Liver (tissue), 3 donors: ENCODE measurements around the gene ATXN10.

Experiments
- EGR1 ChIP-seq, 2 donors: IDR thresholded peaks; 2 replicates each; pipeline ENCODE4 v1.6.1; 2016 to 2018; ENCODE audit warnings: antibody characterized with exemption in 2 of 2, low read depth in 2 of 2
- FOXA1 ChIP-seq: IDR thresholded peaks from 2 replicates; pipeline ENCODE4 v1.6.1; 2016; ENCODE audit warnings: antibody characterized with exemption
- FOXA2 ChIP-seq: IDR thresholded peaks from 2 replicates; pipeline ENCODE4 v1.6.1; 2016; ENCODE audit warnings: antibody characterized with exemption
- GABPA ChIP-seq, 2 donors: IDR thresholded peaks in 1 of 2; conservative IDR thresholded peaks in 1 of 2; 2 replicates each; pipeline ENCODE4 v1.6.1; 2016; ENCODE audit warnings: antibody characterized with exemption in 2 of 2, mild to moderate bottlenecking in 1 of 2, moderate library complexity in 1 of 2
- HNF4A ChIP-seq, 2 donors: conservative IDR thresholded peaks; 2 replicates each; pipeline ENCODE4 v1.6.1; 2016; ENCODE audit warnings: antibody characterized with exemption in 2 of 2, mild to moderate bottlenecking in 2 of 2
- JUND ChIP-seq, 2 donors: IDR thresholded peaks; 2 replicates each; pipeline ENCODE4 v1.6.1; 2016; ENCODE audit warnings: antibody characterized with exemption in 2 of 2
- RAD21 ChIP-seq, 2 donors: IDR thresholded peaks; 2 replicates each; pipeline ENCODE4 v1.6.1; 2016; ENCODE audit warnings: antibody characterized with exemption in 2 of 2, mild to moderate bottlenecking in 2 of 2
- RXRA ChIP-seq, 2 donors: IDR thresholded peaks; 2 replicates each; pipeline ENCODE4 v1.6.1; 2017 to 2018; ENCODE audit warnings: antibody characterized with exemption in 2 of 2, mild to moderate bottlenecking in 1 of 2
- SP1 ChIP-seq: IDR thresholded peaks from 2 replicates; pipeline ENCODE4 v1.6.1; 2018; ENCODE audit warnings: antibody characterized with exemption, mild to moderate bottlenecking
- TAF1 ChIP-seq: conservative IDR thresholded peaks from 2 replicates; pipeline ENCODE4 v1.6.1; 2016; ENCODE audit warnings: antibody characterized with exemption, mild to moderate bottlenecking
- YY1 ChIP-seq: IDR thresholded peaks from 2 replicates; pipeline ENCODE4 v1.6.1; 2016; ENCODE audit warnings: antibody characterized with exemption, mild to moderate bottlenecking
- TF ChIP-seq, protein P1 (sequence below): IDR thresholded peaks from 2 replicates; pipeline ENCODE4 v1.6.1; 2016; ENCODE audit warnings: antibody characterized with exemption
- TF ChIP-seq, protein P2 (sequence below): fragments of 150-350 bp; IDR thresholded peaks from 2 replicates; pipeline ENCODE4 v1.5.1; 2017; ENCODE audit warnings: improper control_type of control experiment, low read depth, low read length; ENCODE audit not compliant: missing input control
- TF ChIP-seq, protein P3 (sequence below): IDR thresholded peaks from 2 replicates; pipeline ENCODE4 v1.6.1; 2016; ENCODE audit warnings: antibody characterized with exemption, mild to moderate bottlenecking
- donor health status: healthy.
- donor health status: healthy.

DNA sequence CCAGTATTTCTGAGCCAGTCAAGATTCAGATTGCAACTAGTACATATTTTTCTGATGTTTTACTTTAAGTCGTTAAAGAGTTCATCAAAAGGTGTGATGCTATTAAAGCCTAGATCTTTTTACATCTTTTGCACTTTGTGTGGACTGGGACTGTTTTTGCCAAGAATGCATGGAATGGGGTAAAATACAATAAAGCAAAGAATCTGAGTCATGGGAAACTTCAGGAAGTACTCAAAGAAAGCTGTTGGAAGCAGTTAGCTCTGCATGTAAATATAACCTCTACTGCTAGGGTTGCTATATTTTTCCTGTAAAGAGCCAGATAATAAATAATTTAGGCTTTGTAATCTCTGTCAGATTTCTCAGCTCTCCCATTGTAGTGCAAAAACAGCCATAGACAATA, 20.9 kb downstream of the ATXN10 start:
- TF ChIP-seq YY1 (no peak), TAF1 (no peak), FOXA2 (no peak), SP1 (no peak), EGR1 (IDR thresholded peaks at IDR 0.05; ENCODE audit: low read depth in 2 of 2) (no peak), HNF4A (conservative IDR thresholded peaks at IDR 0.05) (no peak), FOXA1 (no peak), GABPA (IDR thresholded peaks at IDR 0.05 in 1 of 2, conservative IDR thresholded peaks at IDR 0.05 in 1 of 2) (no peak), RXRA (IDR thresholded peaks at IDR 0.05) (no peak), JUND (IDR thresholded peaks at IDR 0.05) (no peak), RAD21 (IDR thresholded peaks at IDR 0.05) (no peak)
- TF ChIP-seq, protein P1, sequence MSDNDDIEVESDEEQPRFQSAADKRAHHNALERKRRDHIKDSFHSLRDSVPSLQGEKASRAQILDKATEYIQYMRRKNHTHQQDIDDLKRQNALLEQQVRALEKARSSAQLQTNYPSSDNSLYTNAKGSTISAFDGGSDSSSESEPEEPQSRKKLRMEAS, result no peak
- TF ChIP-seq, protein P2, sequence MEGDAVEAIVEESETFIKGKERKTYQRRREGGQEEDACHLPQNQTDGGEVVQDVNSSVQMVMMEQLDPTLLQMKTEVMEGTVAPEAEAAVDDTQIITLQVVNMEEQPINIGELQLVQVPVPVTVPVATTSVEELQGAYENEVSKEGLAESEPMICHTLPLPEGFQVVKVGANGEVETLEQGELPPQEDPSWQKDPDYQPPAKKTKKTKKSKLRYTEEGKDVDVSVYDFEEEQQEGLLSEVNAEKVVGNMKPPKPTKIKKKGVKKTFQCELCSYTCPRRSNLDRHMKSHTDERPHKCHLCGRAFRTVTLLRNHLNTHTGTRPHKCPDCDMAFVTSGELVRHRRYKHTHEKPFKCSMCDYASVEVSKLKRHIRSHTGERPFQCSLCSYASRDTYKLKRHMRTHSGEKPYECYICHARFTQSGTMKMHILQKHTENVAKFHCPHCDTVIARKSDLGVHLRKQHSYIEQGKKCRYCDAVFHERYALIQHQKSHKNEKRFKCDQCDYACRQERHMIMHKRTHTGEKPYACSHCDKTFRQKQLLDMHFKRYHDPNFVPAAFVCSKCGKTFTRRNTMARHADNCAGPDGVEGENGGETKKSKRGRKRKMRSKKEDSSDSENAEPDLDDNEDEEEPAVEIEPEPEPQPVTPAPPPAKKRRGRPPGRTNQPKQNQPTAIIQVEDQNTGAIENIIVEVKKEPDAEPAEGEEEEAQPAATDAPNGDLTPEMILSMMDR, result no peak
- TF ChIP-seq, protein P3, sequence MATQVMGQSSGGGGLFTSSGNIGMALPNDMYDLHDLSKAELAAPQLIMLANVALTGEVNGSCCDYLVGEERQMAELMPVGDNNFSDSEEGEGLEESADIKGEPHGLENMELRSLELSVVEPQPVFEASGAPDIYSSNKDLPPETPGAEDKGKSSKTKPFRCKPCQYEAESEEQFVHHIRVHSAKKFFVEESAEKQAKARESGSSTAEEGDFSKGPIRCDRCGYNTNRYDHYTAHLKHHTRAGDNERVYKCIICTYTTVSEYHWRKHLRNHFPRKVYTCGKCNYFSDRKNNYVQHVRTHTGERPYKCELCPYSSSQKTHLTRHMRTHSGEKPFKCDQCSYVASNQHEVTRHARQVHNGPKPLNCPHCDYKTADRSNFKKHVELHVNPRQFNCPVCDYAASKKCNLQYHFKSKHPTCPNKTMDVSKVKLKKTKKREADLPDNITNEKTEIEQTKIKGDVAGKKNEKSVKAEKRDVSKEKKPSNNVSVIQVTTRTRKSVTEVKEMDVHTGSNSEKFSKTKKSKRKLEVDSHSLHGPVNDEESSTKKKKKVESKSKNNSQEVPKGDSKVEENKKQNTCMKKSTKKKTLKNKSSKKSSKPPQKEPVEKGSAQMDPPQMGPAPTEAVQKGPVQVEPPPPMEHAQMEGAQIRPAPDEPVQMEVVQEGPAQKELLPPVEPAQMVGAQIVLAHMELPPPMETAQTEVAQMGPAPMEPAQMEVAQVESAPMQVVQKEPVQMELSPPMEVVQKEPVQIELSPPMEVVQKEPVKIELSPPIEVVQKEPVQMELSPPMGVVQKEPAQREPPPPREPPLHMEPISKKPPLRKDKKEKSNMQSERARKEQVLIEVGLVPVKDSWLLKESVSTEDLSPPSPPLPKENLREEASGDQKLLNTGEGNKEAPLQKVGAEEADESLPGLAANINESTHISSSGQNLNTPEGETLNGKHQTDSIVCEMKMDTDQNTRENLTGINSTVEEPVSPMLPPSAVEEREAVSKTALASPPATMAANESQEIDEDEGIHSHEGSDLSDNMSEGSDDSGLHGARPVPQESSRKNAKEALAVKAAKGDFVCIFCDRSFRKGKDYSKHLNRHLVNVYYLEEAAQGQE, result no peak
